Sigmoid colon (tissue), 4 donors: ENCODE results near the gene DYNLL2.

Experiments used
- POLR2A ChIP-seq, 2 donors: fragments of 450-650 bp; IDR thresholded peaks; one replicate each; pipeline ENCODE4 v1.6.1; 2016; ENCODE audit warnings: antibody characterized with exemption in 2 of 2, mild to moderate bottlenecking in 2 of 2, moderate library complexity in 2 of 2
- POLR2AphosphoS5 ChIP-seq, 4 donors: sonication (generic); formaldehyde crosslinking; IDR thresholded peaks; one replicate each; pipeline ENCODE4 v1.6.1; 2017; ENCODE audit warnings: antibody characterized with exemption in 4 of 4
- TF ChIP-seq, protein P1 (sequence below), 4 experiments: fragments of 450-650 bp in 3 of 4; fragments of 200-600 bp in 1 of 4; IDR thresholded peaks; one replicate each; pipeline ENCODE4 v1.5.1; 2016 to 2019; ENCODE audit warnings: antibody characterized with exemption in 4 of 4, mild to moderate bottlenecking in 3 of 4, moderate library complexity in 2 of 4

DNA sequence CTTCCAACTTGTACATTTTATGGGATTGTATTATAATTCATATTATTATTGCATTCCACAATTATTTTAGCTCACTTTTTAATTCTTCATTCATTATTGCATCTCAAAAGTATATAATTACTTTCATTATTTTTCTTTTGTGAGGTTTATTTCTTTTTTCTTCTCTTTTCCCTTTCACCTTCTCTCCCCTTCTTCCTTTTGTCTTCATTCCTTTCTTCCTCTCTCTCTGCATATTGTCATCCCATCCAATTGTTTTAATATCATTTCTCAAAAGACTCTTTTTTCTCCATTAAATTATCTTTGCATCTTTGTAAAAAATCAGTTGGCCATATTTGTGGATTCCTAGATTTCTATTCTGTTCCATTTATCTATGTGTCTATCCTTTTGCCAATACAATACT lies 17.3 kb downstream of the DYNLL2 start:
- TF ChIP-seq, protein P1, sequence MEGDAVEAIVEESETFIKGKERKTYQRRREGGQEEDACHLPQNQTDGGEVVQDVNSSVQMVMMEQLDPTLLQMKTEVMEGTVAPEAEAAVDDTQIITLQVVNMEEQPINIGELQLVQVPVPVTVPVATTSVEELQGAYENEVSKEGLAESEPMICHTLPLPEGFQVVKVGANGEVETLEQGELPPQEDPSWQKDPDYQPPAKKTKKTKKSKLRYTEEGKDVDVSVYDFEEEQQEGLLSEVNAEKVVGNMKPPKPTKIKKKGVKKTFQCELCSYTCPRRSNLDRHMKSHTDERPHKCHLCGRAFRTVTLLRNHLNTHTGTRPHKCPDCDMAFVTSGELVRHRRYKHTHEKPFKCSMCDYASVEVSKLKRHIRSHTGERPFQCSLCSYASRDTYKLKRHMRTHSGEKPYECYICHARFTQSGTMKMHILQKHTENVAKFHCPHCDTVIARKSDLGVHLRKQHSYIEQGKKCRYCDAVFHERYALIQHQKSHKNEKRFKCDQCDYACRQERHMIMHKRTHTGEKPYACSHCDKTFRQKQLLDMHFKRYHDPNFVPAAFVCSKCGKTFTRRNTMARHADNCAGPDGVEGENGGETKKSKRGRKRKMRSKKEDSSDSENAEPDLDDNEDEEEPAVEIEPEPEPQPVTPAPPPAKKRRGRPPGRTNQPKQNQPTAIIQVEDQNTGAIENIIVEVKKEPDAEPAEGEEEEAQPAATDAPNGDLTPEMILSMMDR (IDR thresholded peaks at IDR 0.05): no peak
- TF ChIP-seq POLR2AphosphoS5 (IDR thresholded peaks at IDR 0.05): no peak
- no peak for TF ChIP-seq POLR2A (IDR thresholded peaks at IDR 0.05)
